NCI-H1048 (cell line): ENCODE measurements around the gene PARP8.

ENCODE experiments used
- DNase-seq: peaks from one replicate; lab custom pipeline; 2025; lab: John Stamatoyannopoulos, UW

The PARP8 gene

DNA sequence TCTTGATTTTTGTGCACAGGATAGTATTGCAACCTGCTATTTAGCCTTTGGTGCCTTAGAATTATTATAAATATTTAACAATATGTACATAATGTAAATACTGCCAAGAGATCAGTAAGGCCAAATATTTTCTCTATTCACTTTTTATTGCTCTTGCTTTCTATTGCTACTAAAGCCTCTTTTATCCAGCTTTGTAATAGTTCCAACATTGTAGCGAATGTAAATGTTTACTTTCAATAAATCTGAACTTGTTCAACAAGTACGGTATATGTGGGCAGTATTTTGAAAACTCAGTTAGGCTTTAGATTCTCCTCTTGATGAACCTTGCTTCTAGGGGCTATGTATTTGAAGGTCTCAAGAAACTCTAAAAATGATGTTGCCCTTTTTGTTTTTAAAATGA, 179.8 kb downstream of the PARP8 start:
- no peak for DNase-seq

GRCh38 chr5:50849554-50849953, 183.1 kb downstream of the PARP8 start:
- no peak for DNase-seq

- no peak for DNase-seq
These were observed 186.7 kb downstream of the PARP8 start for GRCh38 chr5:50853151-50853550.

- DNase-seq, result no peak
These were observed 187.6 kb downstream of the PARP8 start for GRCh38 chr5:50854082-50854481.

DNA sequence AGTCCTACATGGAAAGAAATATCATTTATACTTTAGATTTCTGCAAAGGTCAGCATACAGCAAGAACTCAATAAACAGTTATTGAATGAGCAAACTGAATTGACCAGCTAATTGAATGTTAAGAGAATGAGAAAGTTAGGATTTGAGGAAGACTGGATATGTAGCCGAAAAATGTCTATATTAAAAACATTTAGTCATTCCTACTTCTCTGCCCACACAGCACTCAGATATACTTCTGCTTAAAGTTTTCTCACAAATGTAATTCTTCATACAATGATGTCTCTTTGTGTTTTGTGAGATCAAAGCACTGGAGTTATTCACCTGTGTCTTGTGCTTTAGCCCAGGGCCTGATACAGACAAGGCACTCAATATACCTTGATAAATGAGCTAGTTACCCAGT, 188.6 kb downstream of the PARP8 start:
- no peak for DNase-seq

DNA sequence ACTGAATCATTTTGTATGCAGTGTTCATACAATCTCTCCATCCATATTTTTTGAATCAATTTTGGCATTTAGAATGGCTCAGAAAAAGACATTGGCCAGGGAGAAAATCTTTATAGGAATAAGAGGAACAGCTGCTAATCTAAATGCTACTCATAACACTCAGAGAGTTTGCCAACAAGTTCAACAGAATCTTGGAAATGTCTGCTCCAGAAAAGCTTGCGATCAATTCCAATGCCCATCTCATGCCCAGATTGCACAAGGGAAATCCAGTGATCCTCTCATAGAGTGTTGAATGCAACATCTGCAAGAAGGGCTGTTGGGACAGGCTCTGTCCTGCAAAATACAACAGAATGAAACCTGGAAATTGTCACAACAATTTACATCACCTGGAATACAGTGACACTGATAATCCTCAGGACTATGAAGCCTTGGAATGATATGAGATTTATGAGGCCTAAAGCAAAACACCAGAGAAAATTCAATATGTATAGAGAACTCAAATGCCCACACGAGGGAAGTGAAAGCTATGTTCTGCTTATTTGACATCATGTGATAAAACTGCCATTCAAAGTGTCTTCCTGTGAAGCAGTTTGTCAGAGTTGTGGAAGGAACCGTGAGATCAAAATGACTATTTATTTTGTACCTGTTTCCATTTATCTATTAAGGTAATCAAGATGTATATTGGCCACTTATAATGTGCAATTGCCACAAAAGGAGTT, 190.1 kb downstream of the PARP8 start:
- no peak for DNase-seq

- DNase-seq, result no peak
These were observed 197.2 kb downstream of the PARP8 start for GRCh38 chr5:50863534-50864170.

DNA sequence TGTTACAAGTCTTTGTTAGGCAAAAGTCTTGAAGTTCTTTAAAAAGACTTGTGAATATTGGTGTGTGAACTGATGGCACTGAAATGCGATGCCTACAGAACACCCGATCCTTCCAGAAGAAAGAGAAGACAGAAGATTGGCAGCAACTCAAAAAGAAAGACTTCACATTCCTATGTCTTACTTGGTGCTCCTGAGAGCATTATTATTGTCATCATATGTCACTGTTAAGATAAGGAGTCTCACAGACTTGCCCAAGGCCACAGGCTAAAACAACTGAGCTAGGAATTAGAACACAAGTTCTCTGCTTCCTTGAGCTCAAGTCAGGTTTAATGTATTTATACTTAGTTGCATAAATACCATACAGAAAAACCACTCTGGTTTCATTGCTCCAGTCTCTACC, 198.0 kb downstream of the PARP8 start:
- DNase-seq, result no peak

DNA sequence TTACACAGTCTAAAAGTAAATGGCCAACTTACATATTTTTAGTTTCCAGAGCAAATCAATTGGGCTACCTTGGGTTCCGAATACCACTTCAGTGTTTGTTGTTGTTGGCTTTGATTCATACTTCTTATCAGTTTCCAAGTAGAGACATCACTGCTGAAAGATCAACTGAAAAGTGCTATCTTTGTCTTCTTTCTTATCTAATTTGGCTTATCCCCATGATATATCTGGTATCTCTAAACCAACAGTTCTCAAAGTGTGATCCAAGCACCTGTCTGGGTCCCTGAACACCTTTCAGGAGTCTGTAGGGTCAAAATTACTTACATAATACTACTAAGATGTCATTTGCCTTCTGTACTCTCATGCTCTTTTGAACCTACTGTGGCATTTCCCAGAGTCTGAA, 200.0 kb downstream of the PARP8 start:
- no peak for DNase-seq

- no peak for DNase-seq
These were observed 200.7 kb downstream of the PARP8 start for GRCh38 chr5:50867140-50867539.

DNA sequence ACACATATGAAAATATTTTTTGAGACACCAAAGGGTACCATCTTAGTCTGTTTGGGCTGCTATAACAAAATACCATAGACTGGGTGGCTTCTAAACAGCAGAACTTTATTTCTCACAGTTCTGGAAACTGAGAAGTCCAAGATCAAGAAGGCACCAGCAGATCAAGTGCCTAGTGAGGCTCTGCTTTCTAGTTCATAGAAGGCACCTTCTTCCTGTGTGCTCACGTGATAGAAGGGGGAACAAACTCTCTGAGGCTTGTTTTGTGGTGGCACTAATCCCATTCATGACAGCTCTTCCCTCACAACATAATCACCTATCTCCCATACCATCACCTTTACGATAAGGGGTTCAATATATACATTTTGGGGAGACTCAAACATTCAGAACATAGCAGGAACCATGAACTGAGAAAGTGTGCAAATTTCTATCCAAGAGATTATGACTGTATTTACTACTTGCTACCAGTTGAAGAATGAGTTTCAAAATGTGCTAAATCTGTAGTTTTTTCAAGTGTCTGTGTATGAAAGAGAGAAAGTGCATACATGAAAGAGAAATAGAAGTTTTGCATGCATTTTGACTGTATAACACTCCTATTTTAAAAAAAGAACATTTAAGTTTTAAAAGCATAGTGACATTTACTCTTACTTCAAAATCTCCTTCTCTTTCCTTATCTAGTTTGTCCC, 207.3 kb downstream of the PARP8 start:
- DNase-seq, result no peak

DNA sequence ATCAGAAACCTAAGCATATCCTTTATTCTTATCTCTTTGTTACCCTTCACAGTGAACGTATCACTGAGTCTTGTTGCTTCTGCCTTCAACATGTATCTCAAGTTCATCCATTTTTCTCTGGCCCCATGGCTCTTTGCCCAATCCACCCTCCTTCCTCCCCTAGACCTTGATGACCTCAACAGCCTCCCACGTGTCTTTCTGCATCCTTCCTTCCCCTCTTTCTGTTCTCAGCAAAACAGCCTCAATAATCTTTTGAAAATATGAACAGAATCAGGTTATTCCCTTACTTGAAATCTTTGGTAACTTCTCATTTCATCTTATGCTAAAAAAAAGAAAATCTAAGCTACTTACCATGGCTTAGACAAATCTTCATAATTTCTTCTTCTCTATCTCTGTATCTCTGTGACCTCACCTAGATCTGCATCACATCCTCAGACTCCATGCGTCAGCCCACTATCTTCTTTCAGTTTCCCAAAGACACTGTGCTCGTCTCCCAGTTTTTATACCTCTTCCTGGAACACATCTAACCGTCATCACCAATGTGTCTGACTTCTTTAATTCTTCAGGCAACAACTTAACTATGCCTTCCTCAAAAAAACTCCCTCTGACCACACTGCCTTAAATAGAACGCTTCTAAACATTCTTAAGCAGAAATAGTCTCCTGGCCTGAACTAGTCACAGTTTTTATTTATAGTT, 208.0 kb downstream of the PARP8 start:
- no peak for DNase-seq

- DNase-seq, result no peak
These were observed 208.5 kb downstream of the PARP8 start for GRCh38 chr5:50875002-50875344.

DNA sequence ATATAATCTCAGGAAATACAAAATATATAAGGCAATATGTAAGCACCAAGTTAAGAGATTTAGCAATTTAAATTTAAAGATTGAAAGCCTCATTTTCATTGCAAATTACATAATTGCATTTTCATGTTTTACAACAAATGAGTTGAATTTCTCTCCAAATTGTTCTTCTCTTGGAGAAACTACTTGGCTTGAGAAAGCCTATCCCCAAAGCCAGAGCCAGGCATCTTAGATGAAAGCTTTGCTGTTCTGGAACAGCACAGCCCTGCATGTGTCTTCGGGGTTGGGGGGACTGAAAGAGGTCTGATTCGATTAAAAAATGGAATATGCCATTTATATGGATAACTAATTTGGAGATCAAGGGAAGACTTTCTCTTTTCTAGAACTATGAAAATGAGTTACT, 212.0 kb downstream of the PARP8 start:
- DNase-seq, result no peak

DNA sequence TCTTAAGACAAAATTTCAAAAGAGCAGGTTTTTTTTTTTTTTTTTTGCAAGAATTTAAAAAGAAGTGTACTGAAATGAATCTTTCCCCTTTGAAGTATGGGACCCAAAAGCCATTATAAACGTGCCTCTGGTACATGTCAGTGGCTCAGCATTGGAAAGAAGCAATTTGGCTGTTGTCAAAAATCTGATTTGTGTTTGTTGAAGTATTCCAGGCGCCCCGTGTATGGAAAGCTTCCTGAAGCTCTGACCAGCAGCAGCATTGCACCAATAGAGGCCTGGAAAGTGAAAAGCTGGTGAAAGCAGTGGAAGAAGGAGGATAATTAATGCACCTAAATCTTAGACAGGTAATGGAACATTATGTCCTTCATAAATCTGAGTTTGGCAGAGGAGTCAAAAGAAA, 215.0 kb downstream of the PARP8 start:
- DNase-seq, result no peak

- no peak for DNase-seq
These were observed 220.4 kb downstream of the PARP8 start for GRCh38 chr5:50886657-50887345.

- no peak for DNase-seq
These were observed 221.6 kb downstream of the PARP8 start for GRCh38 chr5:50887889-50888633.

DNA sequence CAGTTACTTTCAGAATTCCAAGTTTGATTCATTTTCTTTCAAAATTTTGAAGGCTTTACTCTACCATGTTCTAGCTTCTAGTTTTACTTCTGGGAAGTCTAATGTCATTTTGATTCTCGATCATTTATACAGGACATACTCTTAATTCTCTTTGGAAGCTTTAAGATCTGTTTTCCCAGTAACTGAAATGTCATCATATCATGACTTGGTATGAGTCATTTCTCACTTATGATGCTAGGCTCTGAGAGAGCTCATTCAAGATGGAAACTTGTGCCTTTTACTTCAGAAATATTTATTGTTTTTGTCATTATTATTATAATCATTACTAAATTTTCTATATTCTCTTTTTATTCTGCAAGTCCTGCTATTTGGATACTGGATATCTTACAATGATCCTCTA, 222.3 kb downstream of the PARP8 start:
- no peak for DNase-seq

- no peak for DNase-seq
These were observed 223.4 kb downstream of the PARP8 start for GRCh38 chr5:50889790-50890189.
